ENCODE data around the gene GPR27. TPM values are rescaled to one million over a fixed set of nuclear protein-coding genes. Genes with fewer than 3 reads are reported as not detected.

The GPR27 gene
- total and polyA plus RNA-seq, 2 experiments from 2014 or later: 7.8 to 11.8 TPM

DNA sequence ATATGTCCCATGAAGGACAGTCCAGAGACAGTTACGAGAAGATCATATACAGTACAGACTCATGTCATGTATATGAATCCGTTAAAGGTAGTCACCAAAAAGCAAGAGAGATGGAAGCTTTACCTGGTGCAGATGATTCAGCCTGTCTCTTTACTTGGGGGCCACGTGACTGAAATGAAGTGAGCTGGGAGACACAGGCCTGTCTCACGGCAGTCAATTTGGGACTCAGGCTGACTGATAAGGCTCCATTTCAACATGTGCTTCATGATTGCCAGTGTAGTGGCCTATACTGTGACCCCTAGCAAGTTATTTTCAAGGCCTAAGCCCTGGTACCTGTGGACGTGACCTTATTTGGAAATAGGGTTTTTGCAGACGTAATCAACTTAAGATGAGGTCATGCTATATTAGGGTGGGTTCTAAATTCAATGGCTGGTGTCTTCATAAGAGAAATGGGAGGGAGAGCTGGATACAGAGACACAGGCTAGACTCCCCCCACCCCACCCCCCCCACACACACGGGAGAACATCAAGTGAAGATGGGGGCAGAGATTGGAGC lies 34.3 kb downstream of the GPR27 start:
- Mint-ChIP-seq H3K9me3 (no peaks in the 10 kb centered on the region), H3K27ac (no peak overlapping the region), H3K4me1 (peaks cover 26% of the 10 kb centered on the region), H3K4me3 (no peak overlapping the region), H3K27me3 (ENCODE audit: insufficient read depth, low read depth, poor library complexity) (peaks cover 40% of the 10 kb centered on the region), H3K36me3 (ENCODE audit: low read depth) (no peaks in the 10 kb centered on the region; the same call in 2 of the 3 replicates)
- H3K9me2 ChIP-seq (ENCODE audit: insufficient read depth): no peaks in the 10 kb centered on the region
- no peak overlapping the region for H2AFZ ChIP-seq
- DNase-seq (ENCODE audit: low spot score) (no peak), ATAC-seq (no peak)
- H3K4me1 ChIP-seq (ENCODE audit: insufficient read depth): peaks cover 31% of the 10 kb centered on the region
- H3K27ac ChIP-seq (ENCODE audit: low read depth): no peak overlapping the region
- peaks cover 9% of the 10 kb centered on the region for H3F3A ChIP-seq (replicated peaks; ENCODE audit: low read depth)
- no peaks in the 10 kb centered on the region for H3K79me2 ChIP-seq (replicated peaks; ENCODE audit: insufficient read depth)
- H3K4me3 ChIP-seq: no peak overlapping the region
- no peaks in the 10 kb centered on the region for H3K36me3 ChIP-seq (ENCODE audit: insufficient read depth)
- no peaks in the 10 kb centered on the region for H4K20me1 ChIP-seq (replicated peaks; ENCODE audit: insufficient read depth)
- H3K4me2 ChIP-seq: no peak overlapping the region
- peaks cover 49% of the 10 kb centered on the region for H3K27me3 ChIP-seq (ENCODE audit: insufficient read depth)
- no peak for TF ChIP-seq JUNB (IDR thresholded peaks at IDR 0.05; ENCODE audit: unreplicated experiment)
- TF ChIP-seq CREB1 (CRISPR knock-in tag; IDR thresholded peaks at IDR 0.05; ENCODE audit: low read depth): no peak

DNA sequence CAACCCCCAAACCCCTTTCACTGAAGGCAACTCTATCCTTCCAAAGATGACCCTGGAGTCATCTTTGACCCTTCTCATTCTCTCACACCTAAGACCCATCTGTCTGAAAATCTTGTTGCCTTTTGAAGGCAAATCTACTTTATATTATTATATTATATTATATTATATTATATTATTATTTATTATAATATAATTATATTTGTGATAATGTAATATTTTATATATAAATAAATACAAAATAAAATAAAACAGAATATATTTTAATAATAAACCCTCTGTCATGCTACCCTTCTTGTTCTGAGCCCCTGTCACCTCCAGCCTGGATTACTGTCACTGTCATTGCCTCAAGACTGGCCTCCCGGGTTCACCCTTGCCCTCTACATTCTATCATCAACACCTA lies 36.3 kb downstream of the GPR27 start:
- Mint-ChIP-seq H3K9me3 (no peaks in the 10 kb centered on the region), H3K4me3 (no peak overlapping the region), H3K27ac (no peak overlapping the region), H3K4me1 (peaks cover 13% of the 10 kb centered on the region), H3K27me3 (ENCODE audit: insufficient read depth, low read depth, poor library complexity) (peaks cover 21% of the 10 kb centered on the region), H3K36me3 (ENCODE audit: low read depth) (no peaks in the 10 kb centered on the region)
- Histone ChIP-seq H3K4me1 (ENCODE audit: insufficient read depth) (peaks cover 15% of the 10 kb centered on the region), H3K4me2 (no peak overlapping the region), H3K27ac (ENCODE audit: low read depth) (no peak overlapping the region), H3F3A (replicated peaks; ENCODE audit: low read depth) (peaks cover 9% of the 10 kb centered on the region), H4K20me1 (replicated peaks; ENCODE audit: insufficient read depth) (no peaks in the 10 kb centered on the region), H3K36me3 (ENCODE audit: insufficient read depth) (no peaks in the 10 kb centered on the region), H3K27me3 (ENCODE audit: insufficient read depth) (peaks cover 29% of the 10 kb centered on the region), H3K4me3 (no peak overlapping the region), H3K9me2 (ENCODE audit: insufficient read depth) (no peaks in the 10 kb centered on the region), H3K79me2 (replicated peaks; ENCODE audit: insufficient read depth) (no peaks in the 10 kb centered on the region), H2AFZ (no peak overlapping the region)
- no peak for DNase-seq (ENCODE audit: low spot score)
- no peak for ATAC-seq
- TF ChIP-seq CREB1 (CRISPR knock-in tag; IDR thresholded peaks at IDR 0.05; ENCODE audit: low read depth) (no peak), REST (IDR thresholded peaks at IDR 0.05; ENCODE audit: unreplicated experiment) (no peak), EZH2 (IDR thresholded peaks at IDR 0.05; ENCODE audit: low read depth, unreplicated experiment) (no peak), ZNF114 (CRISPR knock-in tag; IDR thresholded peaks at IDR 0.05) (no peak), CTCF (conservative IDR thresholded peaks at IDR 0.05; ENCODE audit: low read depth in 2 of 2) (no peak), EZH2phosphoT487 (IDR thresholded peaks at IDR 0.05; ENCODE audit: unreplicated experiment) (no peak), STAT1 (IDR thresholded peaks at IDR 0.05; ENCODE audit: unreplicated experiment) (no peak), NANOG (IDR thresholded peaks at IDR 0.05; ENCODE audit: borderline replicate concordance) (no peak), ZNF331 (CRISPR knock-in tag; IDR thresholded peaks at IDR 0.05; ENCODE audit: low read depth) (no peak)
- TF ChIP-seq, protein P1, sequence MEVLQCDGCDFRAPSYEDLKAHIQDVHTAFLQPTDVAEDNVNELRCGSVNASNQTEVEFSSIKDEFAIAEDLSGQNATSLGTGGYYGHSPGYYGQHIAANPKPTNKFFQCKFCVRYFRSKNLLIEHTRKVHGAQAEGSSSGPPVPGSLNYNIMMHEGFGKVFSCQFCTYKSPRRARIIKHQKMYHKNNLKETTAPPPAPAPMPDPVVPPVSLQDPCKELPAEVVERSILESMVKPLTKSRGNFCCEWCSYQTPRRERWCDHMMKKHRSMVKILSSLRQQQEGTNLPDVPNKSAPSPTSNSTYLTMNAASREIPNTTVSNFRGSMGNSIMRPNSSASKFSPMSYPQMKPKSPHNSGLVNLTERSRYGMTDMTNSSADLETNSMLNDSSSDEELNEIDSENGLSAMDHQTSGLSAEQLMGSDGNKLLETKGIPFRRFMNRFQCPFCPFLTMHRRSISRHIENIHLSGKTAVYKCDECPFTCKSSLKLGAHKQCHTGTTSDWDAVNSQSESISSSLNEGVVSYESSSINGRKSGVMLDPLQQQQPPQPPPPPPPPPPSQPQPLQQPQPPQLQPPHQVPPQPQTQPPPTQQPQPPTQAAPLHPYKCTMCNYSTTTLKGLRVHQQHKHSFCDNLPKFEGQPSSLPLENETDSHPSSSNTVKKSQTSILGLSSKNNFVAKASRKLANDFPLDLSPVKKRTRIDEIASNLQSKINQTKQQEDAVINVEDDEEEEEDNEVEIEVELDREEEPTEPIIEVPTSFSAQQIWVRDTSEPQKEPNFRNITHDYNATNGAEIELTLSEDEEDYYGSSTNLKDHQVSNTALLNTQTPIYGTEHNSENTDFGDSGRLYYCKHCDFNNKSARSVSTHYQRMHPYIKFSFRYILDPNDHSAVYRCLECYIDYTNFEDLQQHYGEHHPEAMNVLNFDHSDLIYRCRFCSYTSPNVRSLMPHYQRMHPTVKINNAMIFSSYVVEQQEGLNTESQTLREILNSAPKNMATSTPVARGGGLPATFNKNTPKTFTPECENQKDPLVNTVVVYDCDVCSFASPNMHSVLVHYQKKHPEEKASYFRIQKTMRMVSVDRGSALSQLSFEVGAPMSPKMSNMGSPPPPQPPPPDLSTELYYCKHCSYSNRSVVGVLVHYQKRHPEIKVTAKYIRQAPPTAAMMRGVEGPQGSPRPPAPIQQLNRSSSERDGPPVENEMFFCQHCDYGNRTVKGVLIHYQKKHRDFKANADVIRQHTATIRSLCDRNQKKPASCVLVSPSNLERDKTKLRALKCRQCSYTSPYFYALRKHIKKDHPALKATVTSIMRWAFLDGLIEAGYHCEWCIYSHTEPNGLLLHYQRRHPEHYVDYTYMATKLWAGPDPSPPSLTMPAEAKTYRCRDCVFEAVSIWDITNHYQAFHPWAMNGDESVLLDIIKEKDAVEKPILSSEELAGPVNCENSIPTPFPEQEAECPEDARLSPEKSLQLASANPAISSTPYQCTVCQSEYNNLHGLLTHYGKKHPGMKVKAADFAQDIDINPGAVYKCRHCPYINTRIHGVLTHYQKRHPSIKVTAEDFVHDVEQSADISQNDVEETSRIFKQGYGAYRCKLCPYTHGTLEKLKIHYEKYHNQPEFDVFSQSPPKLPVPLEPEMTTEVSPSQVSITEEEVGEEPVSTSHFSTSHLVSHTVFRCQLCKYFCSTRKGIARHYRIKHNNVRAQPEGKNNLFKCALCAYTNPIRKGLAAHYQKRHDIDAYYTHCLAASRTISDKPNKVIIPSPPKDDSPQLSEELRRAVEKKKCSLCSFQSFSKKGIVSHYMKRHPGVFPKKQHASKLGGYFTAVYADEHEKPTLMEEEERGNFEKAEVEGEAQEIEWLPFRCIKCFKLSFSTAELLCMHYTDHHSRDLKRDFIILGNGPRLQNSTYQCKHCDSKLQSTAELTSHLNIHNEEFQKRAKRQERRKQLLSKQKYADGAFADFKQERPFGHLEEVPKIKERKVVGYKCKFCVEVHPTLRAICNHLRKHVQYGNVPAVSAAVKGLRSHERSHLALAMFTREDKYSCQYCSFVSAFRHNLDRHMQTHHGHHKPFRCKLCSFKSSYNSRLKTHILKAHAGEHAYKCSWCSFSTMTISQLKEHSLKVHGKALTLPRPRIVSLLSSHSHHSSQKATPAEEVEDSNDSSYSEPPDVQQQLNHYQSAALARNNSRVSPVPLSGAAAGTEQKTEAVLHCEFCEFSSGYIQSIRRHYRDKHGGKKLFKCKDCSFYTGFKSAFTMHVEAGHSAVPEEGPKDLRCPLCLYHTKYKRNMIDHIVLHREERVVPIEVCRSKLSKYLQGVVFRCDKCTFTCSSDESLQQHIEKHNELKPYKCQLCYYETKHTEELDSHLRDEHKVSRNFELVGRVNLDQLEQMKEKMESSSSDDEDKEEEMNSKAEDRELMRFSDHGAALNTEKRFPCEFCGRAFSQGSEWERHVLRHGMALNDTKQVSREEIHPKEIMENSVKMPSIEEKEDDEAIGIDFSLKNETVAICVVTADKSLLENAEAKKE (CRISPR knock-in tag; IDR thresholded peaks at IDR 0.05): no peak
